ENCODE data around the gene CHCHD3.

Gene CHCHD3

DNA sequence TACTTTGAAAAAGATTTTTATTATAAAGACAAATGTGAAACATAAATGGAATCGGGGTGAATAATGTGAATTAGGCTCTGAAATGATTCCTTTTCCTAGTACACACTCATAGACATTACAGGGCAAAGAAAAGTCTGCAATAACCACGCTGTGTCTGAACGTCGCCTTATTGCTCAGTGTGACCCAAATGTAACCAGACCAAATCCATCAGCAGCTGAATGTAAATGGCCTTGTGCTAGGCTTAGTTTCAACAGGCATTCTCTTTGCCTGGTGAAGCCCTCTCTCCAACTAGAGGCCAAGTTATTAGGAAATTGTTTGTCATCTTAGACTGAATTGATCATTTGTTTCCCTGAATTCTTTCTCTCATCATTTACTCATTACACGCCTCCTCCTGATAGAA, 225.5 kb downstream of the CHCHD3 start:
- no peak for DNase-seq

DNA sequence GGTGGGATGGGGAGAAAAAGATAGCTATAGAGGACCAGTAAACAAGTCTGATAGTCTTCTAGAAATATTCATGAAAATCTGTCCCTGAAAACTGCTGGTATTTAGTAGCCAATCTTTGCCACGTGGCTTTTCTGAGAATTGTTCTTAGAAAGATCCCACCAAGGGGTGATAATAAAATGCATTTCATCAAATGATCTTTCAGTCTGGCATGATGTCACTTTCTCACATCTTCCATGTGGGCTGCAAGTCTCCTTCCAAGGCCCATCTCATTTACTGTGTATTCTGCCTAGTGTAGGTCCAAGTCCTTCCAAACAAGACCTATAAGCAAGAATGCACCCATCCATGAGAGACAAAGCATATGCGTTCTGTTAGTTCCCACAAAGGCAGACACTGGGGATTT, 226.0 kb downstream of the CHCHD3 start:
- DNase-seq, result no peak

DNA sequence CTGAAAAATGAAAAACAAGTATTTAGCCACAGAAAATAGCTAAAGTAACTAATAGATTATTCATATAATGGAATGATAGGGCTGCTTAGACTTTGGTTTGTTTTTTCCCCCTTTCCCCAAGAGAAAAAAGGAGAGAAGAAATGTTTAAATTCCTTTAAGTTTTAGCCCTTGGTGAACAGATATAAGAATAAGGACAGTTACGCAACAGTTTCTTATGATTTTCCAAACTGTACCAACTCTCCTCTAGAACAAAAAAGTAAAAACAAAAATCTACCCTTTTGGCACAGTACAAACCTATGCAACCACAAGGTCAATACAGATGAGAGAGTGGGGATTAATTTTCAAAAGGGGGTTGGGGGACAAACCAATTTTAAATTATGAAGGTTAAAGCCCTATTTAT, 227.7 kb downstream of the CHCHD3 start:
- no peak for DNase-seq

DNA sequence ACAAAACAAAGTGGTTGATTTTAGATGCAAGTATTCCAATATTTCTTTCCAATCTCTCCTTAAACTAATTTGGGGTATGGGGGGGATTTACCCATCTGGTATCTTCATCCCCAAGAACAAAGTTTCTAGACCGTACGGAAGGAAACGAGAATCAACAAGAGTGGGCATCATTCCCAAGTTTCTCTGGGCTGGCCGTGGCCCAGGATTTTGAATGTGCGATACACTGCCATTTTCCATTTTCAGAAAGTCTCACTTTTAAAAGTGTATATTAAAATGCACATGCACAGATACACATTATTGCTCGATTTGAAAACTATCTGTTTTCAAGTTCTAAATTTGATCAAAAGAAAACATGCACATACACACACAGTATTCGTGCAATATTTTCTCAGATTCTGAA, 234.5 kb downstream of the CHCHD3 start:
- DNase-seq, result no peak

DNA sequence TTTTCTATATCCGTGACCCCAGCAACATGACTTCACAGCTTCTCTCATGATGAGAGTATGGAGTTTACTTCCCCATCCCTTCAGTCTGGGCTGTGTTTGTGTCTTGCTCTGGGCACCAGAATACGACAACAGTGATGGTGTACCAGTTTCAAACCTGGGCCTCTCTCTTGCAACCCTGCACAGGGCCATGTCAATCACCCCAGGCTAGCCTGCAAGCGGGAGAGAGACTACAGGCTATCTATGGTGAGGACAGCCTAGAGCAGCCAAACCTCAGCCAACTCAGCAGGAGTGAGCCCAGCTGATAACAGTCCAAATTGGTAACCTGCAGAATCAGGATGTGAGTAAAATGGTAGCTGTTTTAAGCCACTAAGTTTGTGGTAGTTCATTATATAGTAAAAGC, 235.8 kb downstream of the CHCHD3 start:
- DNase-seq, result no peak

DNA sequence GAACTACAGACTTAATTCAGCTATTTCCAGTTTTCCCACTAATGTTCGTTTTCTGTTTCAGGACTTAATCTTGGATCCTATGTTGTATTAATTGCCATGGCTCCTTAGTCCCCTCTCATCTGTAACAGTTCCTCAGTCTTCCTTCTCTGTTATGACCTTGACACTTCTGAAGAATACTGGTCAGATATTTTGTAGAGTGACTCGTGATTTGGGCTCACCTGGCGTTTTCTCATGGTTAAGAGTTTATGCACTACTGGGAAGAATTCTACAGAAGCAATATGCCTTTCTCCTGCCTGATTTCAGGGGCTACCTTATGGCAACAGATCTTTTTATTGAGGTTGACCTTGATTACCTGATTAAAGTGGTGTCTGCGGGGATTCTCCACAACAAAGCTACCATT, 239.4 kb downstream of the CHCHD3 start:
- no peak for DNase-seq

DNA sequence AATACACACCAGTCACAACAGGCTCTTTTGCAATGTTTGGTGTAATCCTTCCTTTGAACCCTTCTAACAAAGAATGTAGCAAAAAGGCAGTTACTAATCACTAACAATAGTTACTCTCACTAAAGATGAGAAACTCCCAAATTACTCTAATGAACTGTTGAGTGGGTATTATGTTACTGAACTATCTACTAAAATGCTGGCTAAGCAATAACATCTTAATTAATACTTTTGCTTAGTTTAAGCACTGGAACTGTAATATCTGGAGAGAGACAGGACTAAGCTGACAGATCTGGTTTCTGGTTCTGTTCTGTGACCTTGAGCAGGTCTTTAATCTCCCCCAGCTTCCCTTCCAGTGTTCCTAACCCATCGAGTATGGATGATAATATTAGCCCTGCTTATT, 241.7 kb downstream of the CHCHD3 start:
- no peak for DNase-seq

DNA sequence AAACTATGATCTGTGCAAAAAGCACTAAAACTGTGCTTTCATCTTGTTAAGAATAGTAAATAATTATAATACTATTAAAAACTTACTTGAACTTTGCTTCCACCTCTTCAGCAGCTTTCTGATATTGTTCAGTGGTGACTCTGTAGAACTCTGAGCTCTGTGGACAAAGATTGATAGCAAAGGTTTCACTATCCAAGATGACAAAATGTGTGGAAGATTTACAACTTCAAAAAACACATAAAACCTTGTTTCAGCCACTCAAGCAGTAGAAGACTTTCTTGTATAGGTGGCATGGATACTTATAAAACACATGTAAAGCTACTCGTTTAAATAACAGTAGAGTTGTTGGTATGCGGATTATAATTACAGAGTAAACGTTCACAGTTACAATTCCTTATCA, 243.6 kb downstream of the CHCHD3 start:
- DNase-seq, result no peak

DNA sequence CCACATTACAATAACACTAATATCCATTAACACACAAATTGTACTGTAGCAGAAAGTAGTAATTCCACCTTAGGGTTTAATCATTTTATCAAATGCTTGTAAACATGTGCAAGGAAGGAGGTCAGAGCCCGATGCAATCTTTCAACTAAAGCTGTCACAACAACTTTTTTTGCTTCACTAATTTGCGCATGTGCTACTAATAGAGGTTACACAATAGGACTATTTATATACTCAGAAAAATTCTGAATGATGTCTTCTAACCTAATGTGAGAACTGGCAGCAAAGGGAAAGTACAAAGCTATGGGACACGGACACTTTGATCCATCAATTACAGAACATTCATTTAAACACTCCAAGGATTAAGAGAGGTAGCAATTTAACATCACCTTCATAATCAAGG, 244.4 kb downstream of the CHCHD3 start:
- no peak for DNase-seq

DNA sequence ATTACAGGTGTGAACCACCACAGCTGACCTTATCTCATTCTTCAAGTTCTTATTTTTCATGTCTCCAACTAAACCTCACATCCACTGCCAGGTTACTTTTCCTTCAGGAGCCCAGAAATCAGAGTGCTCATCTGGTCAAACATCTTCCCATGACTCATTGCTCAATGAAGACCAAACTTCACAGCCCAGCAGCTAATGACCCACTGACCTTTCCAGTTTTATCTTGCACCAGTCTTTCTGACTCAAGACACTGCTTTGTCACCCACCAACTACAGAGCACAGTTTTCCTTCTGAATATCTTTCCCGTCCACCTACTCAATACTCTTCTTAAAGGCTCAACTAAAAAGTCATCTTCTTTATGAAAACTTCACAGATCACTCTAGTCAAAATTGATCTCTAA, 245.1 kb downstream of the CHCHD3 start:
- no peak for DNase-seq

DNA sequence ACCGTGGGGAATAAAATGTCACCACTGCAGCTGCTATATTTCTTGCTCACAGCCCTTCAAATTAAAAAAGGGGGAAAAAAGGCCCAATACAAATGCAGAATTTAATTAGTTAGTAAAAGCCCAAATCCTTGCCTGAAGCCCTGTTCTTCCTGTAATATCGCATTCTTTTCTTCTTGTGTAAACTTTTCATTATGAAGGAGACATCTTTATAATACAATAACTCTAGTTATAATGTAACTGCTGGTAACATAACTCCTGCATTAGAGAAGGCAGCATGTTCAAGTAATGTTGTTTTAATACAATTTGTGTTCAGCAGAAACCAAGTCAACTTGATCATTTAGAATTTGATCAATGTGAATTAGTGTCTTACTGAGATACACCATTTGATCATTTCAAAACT, 250.9 kb downstream of the CHCHD3 start:
- DNase-seq, result no peak

DNA sequence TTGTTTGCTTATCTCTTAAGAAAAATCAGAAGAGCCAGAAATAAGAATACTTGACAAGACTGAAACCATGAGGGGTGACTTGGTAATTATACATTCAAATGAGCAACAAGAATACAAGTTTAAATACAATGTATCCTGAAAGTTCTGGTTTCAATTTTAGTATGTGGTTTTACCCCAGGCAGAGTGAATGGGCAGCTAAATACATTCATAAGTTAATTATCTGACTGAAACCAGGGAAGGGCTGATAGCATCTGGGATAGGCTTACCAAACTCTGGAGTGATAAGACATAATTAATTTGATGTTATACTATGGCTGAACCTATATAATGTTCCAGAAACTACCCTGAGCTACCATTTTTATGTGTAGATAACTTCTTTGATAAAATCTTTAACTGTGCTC, 253.4 kb downstream of the CHCHD3 start:
- DNase-seq, result no peak

DNA sequence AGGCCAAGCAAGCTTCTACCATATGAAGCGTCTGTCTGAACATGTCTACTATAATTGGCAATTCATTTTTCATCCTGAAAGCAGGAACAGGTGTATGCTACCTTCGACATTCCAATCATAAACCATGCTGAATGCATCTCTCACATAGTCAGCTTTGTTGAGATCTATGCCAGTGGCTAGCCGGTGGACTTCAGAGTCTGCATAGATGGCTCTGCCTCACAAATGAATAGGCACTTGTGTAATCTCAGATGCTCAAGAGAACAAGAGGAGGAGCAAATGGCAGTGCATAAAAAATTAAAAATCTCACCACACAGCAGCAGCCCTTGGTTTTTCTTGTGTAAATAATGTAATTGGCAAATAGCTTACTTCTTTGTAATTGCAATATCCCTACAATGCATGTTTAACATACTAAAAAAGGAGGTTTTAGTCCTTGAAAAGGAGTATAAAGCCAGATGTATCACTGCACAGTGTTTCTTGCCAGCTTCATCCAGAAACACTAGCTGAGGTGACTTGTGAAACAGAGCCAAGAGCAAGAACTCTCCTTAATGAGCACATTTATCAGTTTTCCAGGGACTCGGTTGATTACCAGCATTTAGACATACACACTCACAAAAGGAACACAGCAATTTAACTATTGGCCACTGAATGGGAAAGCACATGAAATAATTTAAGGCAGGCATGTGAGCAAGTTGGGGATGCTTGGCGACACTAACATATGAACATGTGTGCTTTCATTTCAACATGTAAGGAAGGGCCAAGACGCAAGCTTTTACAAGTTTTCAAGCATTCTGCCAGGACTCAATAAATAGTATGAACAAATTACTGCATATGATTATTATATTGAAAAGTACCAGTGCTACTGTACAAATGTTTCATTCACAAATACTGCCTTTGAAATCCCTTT, 255.7 kb downstream of the CHCHD3 start:
- no peak for DNase-seq

DNA sequence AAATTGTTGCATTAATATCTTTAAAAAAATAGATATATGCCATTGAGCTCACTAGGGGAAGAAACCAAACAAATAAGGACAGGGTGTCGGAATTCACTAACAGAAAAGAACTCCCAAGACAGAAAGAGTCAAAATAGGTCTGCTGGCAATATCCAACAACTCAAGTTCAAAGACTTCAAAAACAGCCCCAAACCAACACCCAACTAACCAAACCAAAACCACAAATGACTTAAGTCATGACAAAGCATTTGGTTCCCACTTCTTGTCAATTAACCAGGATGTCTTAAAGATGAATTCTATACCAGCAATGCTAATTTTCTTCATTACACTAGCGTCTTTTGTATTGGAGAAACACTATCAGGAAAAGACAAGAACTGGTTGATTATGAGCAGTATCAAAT, 256.7 kb downstream of the CHCHD3 start:
- DNase-seq, result no peak

DNA sequence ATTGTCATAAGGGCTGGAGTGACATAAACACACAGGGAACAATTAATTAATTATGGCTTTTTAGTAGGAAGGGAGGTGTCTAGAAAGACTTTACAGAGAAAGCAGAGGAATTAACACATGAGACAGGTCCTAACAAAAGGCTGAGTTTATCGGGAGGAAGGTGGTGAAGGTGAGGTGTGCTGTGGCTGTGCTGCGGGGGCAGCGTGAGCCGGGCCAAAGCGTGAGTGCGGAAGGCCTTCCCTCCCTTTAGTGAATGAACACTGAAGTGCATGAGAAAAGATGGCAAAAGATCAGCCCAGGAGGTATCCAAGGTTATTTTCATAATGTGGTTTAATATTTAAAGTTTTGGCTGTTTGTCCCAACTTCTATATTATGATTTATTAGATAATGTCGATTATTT, 262.2 kb downstream of the CHCHD3 start:
- DNase-seq, result no peak

DNA sequence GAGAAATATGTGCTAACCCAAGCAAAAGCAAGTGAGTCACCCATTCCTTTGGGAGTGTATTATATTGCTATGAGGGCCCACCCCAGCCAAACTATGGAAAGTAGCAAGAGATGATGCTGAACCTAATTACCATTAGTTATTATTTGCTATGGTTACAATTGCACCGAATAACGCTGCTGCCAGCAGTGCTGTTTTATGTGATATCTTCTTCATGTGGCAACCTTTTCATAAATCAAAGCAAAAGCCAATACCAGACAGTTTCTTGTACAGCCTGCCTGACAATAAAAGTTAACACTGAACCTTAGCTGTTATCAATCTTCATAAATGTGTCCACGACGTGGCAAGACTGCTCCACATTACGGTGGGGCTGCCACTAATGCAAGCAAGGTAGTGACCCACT, 263.9 kb downstream of the CHCHD3 start:
- DNase-seq, result no peak

DNA sequence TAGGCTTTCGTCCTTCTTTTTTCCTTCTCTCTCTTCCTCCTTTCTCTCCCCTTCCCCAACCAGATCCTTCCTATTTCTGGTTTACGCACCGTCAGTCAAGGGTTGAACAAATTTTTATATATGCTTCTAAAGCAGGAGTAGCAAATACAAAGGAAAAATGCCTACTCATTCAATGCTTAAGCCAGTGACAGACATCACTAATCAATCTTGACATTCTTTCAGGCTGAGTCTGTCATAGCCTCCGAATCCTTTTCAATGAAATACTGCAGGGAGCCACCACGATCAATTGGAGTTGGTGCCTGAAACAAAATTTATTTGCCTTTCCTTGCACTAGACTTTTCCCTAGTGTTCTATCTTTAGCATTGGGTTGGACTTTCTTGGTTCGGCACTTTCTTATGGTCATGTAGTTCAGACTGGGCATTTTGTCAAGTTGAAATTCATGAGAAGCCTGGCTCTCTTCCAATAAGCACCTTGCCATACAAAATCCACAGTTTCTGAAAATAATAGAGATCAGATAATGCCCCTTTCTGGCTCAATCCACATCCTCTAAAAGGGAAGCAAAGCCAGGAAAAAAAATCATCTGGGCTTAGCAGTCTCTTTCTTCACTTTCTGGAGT, 266.1 kb downstream of the CHCHD3 start:
- no peak for DNase-seq

DNA sequence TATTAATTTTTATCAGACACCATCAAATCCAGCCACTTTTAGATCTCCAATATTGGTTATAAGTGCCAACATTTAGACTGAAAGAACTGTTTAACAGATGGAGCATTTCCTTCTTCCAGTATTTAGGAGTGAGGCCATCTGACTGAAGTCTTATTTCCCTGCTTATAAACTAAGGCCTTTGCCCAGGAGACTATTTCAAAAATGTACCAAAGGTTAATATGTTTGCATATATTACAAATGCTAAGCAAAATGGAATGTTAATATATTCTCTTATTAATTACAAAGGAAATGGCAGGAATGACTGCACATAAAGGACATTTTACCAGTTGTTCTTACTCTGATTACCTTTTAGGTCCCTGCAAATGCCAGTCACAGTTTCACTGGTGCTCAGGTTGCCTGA, 266.8 kb downstream of the CHCHD3 start:
- no peak for DNase-seq

DNA sequence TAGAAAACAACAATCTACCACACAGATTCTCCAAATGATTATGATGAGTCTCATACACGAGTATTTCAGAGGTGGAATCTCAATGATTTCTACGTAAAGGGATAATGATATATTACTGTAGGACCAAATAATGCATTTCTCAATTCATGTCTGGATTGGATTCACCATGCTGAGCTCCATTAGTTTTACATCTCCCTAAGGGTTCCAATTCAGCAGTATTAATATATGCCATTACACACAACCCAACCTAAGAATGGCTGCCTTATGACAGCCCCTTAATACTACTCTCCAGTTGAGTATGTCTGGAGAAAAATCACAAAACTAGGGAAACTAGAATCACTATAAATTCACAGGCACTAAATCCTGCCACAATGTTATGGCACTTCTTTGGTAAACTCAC, 271.3 kb downstream of the CHCHD3 start:
- no peak for DNase-seq

DNA sequence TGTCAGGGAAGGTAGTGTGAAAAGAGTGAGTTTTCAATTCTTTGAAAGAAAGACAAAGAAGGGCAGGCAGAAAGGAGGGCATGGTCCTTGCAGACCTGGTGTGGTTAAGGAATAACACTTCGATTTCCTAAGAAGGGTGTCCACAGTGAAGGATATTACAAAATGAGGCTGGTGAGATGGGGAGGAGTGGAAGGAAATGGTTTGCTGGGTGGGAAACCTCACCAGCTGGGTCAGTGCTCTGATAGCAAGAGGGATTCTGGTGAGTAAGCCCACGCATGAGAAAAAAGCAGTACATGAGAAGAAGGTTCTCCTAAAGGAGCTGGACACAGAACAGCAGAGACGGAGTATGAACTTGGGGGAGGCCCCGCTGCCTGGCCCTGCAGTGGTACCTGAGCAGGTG, 275.1 kb downstream of the CHCHD3 start:
- no peak for DNase-seq

DNA sequence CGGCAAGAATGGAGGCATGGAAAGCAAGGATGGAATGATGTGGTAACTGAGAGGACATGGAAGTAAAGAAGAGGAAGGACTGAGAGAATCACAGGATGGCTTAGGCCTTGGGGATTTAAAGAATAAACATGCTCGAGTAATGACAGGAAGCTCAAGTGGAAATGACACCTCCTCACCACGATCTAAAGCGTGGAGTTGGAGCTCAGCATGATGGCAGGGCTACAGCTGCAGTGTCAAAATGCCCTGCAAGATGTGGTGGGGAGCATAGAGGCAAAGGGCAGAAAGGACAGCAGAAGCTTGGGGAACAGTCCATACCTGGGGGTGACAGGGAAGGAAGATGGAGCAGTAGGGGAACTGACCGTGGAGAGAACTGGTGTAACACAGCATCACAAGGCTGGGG, 276.1 kb downstream of the CHCHD3 start:
- no peak for DNase-seq

DNA sequence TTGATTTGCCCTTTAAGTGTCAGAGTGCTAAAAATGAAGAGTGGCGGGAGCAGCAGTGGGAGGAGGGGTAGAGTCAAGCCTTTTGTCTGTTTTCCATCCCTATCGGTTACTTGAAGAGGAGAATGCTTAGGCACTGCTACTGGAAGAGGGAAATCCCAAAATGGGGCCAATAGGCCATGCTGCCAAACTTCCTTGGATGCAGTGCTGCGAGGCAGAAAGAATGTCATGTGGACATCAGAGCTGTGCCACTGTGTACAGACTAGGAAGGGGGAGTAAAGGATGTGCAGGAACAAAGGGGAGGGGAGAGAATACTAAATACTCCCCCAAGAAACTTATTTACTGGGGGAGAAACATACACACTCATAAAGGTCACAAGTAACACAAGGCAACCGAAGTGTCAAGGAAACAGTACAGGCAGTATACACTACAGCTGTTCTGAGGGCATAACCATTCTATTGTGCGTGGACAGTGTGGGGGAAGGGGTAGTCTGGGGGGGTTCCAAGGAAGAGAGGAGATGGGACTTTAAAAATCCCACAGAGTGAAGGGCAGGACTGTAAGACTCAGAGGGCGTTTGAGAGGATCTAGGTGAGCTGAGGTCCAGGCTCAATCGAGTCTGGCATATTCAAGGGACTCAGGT, 276.9 kb downstream of the CHCHD3 start:
- no peak for DNase-seq

DNA sequence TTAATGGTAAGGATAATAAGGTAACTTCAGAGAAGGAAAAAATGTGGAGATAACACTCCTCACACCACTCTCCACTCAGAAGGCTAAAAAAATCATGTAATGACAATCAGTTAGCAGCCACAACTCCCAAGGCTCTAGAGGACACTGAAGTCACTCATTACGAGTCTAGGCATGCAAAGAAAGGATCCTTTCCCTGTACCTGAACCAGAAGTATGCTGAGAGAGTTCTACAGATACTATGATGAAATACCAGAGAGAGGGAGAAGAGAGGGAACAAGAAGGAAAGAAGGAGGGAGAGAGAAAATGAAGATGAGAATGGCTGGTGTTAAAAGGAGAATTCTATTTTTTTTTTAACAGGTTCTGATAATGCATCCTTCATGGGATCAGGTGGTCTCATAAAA, 281.4 kb downstream of the CHCHD3 start:
- no peak for DNase-seq

DNA sequence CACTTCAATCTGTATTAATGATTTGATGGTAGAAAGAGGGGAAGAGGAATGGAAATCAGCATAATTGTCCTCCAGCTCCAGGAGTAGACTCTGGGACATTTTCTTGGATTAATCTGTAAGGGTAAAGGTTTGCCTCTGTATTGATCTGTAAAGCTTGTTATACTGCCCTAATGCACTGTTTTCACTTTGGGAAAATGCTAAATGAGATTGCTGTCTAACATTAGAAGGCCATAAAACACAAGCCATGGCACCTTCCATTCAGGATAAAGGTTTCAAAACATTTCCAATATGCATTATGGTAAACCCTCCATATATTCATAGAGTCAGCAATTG, 282.8 kb downstream of the CHCHD3 start:
- no peak for DNase-seq

DNA sequence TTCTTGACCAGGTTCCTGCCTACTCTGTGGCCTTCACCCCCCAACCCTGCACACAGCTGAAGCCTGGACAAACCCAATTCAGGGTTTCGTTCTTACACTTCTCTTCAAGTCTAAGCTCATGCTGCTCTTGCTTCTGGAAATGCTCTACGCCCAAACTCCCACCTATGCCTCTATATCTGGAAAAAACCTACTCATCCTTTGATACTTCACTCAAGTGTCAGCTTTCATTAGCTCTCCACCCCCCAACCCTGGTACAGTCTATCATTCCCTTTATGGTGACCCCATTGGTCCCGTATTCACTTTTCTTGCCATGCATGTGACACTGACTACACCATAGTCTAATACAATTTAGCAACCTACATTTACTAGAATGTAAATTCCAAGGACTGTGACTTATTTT, 284.7 kb downstream of the CHCHD3 start:
- DNase-seq, result no peak
